ENCODE results near the gene PRR20E.
"Not testable (repeated sequence)": the region's sequence is repeated elsewhere in the genome, so short reads cannot be mapped to it uniquely, and the experiment has no call there.

Gene PRR20E

GRCh38 chr13:57166897-57167296, at the start of gene PRR20E:
PRR20E (plus strand) TSS chr13:57167197; CDS start chr13:57167584, 387 bp downstream.
- not testable (repeated sequence) for DNase-seq (ENCODE audit: low read depth); H3K4me3 ChIP-seq (ENCODE audit: low read depth, low read length)

- no peak for TF ChIP-seq CTCF (conservative IDR thresholded peaks at IDR 0.05; ENCODE audit: low read depth, low read length)
- no peak overlapping the region for H3K4me3 ChIP-seq (ENCODE audit: low read depth, low read length)
- peak; percentile 1 for DNase-seq (ENCODE audit: low read depth)
Measured at GRCh38 chr13:57123681-57124080, 43.3 kb upstream of the PRR20E start.

GRCh38 chr13:57128909-57129308, 38.1 kb upstream of the PRR20E start:
- TF ChIP-seq CTCF (conservative IDR thresholded peaks at IDR 0.05; ENCODE audit: low read depth, low read length) = no peak
- H3K4me3 ChIP-seq (ENCODE audit: low read depth, low read length) = no peak overlapping the region
- DNase-seq (ENCODE audit: low read depth) = no peak

GRCh38 chr13:57136093-57136492, 30.9 kb upstream of the PRR20E start:
- no peak overlapping the region for H3K4me3 ChIP-seq (ENCODE audit: low read depth, low read length)
- DNase-seq (ENCODE audit: low read depth) = no peak
- no peak for TF ChIP-seq CTCF (conservative IDR thresholded peaks at IDR 0.05; ENCODE audit: low read depth, low read length)

- no peak overlapping the region for H3K4me3 ChIP-seq (ENCODE audit: low read depth, low read length)
Measured at GRCh38 chr13:57137585-57137984, 29.4 kb upstream of the PRR20E start.

GRCh38 chr13:57138988-57139387, 28.0 kb upstream of the PRR20E start:
- no peak overlapping the region for H3K4me3 ChIP-seq (ENCODE audit: low read depth, low read length)
- no peak for DNase-seq (ENCODE audit: low read depth)
- no peak for TF ChIP-seq CTCF (conservative IDR thresholded peaks at IDR 0.05; ENCODE audit: low read depth, low read length)

More at GRCh38 chr13:57137585-57137984, 29.4 kb upstream of the PRR20E start:
- no peak for DNase-seq (ENCODE audit: low read depth)
- TF ChIP-seq CTCF (conservative IDR thresholded peaks at IDR 0.05; ENCODE audit: low read depth, low read length) = no peak

- not testable (repeated sequence) for H3K4me3 ChIP-seq (ENCODE audit: low read depth, low read length); DNase-seq (ENCODE audit: low read depth)
Measured at GRCh38 chr13:57139781-57140180, 27.2 kb upstream of the PRR20E start.

- H3K4me3 ChIP-seq (ENCODE audit: low read depth, low read length); DNase-seq (ENCODE audit: low read depth): not testable (repeated sequence)
Measured at GRCh38 chr13:57140235-57140968, 26.6 kb upstream of the PRR20E start, which contains the start of gene PRR20A. PRR20A (plus strand) TSS chr13:57140918; CDS start chr13:57141305, 387 bp downstream.

- H3K4me3 ChIP-seq (ENCODE audit: low read depth, low read length) = not testable (repeated sequence)
Measured at GRCh38 chr13:57147188-57147587, 19.8 kb upstream of the PRR20E start, which contains the start of gene PRR20B. PRR20B (plus strand) TSS chr13:57147488; CDS start chr13:57147875, 387 bp downstream.

GRCh38 chr13:57148106-57148505, 18.9 kb upstream of the PRR20E start:
- DNase-seq (ENCODE audit: low read depth); H3K4me3 ChIP-seq (ENCODE audit: low read depth, low read length): not testable (repeated sequence)

More at GRCh38 chr13:57147188-57147587, 19.8 kb upstream of the PRR20E start, which contains the start of gene PRR20B:
- not testable (repeated sequence) for DNase-seq (ENCODE audit: low read depth)

- not testable (repeated sequence) for DNase-seq (ENCODE audit: low read depth); H3K4me3 ChIP-seq (ENCODE audit: low read depth, low read length)
Measured at GRCh38 chr13:57153761-57154160, 13.2 kb upstream of the PRR20E start, which contains the start of gene PRR20C. PRR20C (plus strand) TSS chr13:57154061; CDS start chr13:57154448, 387 bp downstream.

- not testable (repeated sequence) for DNase-seq (ENCODE audit: low read depth); H3K4me3 ChIP-seq (ENCODE audit: low read depth, low read length)
Measured at GRCh38 chr13:57160332-57160731, 6.7 kb upstream of the PRR20E start, which contains the start of gene PRR20D. PRR20D (plus strand) TSS chr13:57160632; CDS start chr13:57161019, 387 bp downstream.
